GM20431 (cell line): ENCODE results near the gene CNNM3.

Source experiments
- in situ Hi-C: fragments of 300-500 bp; cut with MseI, MboI; formaldehyde crosslinking; loops from one replicate; pipeline ENCODE4 v1.15.0; 2020; ENCODE audit warnings: low sequenced_read_pairs; ENCODE audit not compliant: unreplicated experiment

The CNNM3 gene

DNA sequence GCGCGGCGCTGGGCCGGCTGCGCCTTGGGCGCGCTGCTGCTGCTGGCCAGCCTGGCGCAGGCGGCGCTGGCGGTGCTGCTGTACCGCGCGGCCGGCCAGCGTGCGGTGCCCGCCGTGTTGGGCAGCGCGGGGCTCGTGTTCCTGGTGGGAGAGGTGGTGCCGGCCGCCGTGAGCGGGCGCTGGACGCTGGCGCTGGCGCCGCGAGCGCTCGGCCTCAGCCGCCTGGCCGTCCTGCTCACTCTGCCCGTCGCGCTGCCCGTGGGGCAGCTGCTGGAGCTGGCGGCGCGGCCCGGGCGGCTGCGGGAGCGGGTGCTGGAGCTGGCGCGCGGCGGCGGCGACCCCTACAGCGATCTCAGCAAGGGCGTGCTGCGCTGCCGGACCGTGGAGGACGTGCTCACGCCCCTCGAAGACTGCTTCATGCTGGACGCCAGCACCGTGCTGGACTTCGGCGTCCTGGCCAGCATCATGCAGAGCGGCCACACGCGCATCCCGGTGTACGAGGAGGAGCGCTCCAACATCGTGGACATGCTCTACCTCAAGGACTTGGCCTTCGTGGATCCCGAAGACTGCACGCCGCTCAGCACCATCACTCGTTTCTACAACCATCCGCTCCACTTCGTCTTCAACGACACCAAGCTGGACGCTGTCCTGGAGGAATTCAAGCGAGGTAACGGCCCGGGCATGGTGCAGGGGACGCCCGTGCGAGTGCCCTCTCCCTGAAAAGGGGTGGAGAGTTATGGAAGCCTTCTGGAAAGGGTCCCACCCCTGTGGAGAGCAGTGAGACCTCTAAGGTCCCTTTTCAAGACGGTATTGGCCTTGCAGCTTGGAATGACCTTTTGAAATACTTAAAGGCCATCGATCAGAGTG is 1.0 kb downstream of the CNNM3 start:
- in situ Hi-C loops, result no loop called here

DNA sequence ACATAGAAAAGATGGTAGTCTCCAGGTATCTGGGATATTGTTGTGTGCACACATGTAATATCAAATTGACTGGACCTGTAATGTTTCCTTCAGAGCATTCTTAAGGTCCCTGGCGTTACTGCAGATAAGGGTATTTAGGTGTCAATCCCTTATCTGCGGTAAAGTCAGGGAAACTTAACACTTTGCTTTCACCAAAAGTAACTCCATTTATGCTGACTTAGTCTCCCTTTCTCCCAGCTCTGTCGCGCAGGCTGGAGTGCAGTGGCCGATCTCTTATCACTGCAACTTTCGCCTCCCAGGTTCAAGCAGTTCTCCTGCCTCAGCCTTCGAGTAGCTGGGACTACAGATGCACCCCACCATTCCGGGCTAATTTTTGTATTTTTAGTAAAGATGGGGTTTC is 1.8 kb downstream of the CNNM3 start:
- in situ Hi-C loops, result no loop called here

DNA sequence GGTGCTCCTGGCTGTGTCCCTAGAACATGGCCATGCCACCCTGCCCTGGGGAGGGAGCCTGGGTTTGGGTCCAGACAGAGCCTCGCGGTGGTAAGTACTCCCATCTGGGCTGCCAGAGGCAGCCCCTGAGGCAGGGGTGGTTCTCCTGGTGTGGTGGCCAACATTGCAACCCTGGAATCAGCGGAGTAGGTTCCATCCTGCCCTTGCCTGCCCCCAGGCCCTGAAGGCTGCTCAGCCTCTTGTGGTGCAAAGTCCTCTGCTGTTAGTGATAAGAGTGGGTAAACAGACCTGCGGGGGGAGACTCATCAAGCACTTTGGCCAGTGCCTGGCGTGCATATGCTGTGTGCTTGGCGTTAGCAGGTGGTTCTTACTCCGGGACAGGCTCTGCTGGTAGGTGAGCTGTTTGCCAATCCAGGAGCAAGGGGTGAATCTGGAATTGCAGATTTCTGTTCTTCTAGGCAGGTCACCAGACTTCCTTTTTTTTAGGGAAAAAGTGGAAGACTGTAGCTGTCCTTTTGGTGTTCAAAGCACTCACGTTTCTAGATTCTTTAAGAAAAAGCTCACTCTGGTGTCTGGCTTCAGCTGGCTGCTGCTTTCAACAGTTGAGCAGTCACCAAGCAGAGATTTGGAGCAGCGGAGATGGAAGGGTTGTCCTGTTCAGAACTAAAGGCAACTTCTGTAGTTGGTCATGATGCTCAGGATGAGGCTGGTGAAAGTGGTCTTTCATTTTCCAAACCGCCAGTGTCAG is 3.2 kb downstream of the CNNM3 start:
- in situ Hi-C loops, result no loop called here

DNA sequence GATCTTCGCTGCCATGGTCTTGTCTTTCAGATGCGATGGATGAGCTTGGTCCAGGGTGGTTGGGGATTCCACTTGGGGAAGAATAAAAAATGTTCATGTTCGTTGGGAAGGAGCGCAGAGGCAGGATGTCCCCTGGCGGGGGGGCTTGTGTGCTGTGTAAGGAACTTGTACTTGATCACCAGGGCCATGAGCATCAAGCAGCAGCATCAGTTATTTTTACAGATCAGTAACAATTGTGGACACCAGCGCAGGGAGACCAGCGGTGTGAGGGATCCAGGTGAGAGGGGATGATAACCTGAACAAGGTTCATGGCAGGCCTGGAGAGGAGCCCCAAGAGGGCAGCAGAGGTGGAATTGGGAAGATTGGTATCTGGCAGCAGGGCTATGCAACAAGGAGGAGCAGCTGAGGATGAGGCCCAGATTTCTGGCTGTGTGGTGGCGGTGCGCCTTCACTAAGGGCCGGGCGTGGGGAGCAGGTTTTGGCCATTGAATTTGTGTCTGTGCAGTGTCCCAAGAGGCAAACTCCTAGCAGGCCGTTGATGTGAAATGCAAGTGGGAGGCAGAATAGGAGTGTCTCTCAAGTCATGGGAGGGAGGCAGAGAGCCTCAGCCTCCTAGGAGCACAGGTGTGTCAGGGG is 3.9 kb downstream of the CNNM3 start:
- in situ Hi-C loops, result no loop called here

DNA sequence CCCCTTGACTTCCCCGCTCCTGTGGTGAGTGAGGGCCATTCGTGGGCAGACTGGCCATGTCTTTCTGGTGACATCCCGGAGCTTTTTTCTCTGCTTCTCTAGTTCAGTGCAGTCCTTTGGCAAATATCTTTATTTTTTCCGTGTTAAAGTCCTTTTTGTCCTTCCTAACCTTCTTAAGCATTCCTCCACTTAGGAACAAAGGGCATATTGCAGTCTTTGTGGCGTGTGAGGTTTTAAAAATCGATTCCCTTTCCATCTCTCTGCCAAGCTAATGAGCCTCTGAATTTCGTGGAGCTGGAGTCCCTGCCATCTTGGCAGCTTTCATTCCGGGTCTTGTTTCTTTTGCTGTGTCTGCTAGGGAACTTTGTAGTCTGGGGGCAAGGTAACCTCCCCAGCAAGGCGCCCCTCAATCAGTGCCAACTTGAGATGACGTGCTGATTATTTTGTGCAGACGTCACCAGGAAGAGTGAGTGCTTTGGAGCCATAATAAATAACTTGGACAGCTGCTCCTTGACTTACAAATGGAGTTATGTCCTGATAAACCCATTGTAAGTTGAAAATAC is 5.1 kb downstream of the CNNM3 start:
- in situ Hi-C loops, result no loop called here

DNA sequence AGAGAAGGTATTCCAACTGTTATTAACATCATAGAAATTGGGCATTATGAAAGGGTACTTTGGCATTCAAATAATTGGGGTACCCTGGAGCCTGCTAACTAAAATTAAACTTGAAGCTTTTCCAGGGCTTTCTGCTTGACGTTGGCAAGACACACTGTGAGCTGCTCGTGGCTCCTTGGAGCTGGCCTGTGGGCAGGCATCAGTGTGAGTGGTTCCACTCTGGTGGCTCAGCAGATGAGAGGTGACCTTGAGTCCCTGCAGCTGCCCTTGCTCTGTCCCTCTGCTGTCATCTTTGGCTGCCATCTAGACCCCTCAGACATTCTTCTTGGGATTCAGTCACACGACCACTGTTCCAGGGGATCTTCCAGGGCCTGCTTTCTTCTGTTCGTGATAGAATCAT is 6.7 kb downstream of the CNNM3 start:
- in situ Hi-C loops, result no loop called here

DNA sequence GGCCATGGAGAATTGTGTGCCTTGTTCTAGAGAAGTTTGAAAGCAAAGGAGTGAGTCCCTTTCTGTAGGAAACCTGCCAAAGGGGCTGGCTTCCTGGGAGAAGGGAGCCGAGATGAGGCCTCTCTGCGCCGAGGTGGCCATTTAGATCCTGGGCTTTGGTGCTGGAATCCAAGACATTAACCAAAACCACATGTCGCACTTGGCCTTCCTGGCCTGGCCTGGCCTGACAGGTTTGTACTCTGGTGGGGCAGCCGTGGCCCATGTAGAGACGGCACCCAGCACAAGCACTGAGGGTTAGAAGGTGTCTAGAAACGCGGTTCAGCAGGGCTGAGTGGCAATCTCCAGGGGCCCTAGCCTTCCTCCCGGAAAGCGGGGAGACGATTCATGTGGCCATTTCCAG is 7.1 kb downstream of the CNNM3 start:
- in situ Hi-C loops, result no loop called here

DNA sequence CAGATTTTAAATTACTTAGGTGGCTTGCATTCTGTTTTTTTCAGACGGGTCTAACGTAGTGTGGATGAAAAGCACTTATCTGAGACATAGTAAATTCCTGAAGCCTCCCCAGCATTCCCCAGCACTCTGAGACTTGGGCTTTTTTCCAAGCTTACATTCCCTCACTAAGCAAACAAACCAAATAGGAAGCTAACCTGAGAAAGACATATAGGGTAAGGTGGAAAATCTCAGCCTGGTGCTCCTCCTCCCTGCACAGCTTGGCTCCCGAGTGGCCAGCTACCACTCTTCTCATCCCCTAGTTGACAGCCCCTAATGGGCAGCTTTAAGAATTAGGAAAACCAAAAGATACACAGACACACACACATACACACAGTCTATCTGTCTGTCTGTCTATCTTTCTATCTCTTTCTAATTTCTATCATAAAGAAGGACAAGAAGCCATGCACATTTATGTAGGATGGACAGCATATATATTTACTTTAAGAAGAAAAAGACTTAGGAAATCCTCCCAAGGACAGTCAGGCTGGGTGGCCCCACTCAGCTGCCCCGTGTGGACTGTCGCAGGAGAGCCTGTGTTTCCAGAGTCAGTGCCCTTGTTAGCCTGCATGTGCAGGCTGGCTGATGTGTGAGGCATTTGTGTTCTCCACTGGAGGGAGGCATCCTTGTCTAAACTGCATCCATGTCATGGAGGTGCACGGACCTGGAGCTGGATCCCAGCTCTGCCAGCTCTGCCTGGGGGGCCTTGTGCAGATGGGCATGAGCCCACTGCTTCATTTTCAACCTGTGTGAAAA is 8.2 kb downstream of the CNNM3 start:
- in situ Hi-C loops, result no loop called here

DNA sequence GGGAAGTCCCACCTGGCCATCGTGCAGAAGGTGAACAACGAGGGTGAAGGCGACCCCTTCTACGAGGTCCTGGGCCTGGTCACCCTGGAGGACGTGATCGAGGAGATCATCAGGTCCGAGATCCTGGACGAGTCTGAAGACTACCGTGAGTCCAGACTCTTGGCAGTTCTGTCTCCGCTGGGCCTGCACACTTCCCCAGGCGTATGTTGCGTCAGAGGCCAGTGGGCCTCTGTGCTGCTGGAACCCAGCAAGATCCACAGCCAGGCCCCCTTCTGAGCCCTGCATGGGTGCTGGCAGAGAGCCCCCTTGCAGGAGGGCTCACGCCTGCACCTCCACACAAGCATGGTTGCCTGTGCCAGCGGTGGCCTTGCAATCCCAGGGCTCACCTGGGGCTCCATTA is 9.0 kb downstream of the CNNM3 start:
- in situ Hi-C loops, result no loop called here

DNA sequence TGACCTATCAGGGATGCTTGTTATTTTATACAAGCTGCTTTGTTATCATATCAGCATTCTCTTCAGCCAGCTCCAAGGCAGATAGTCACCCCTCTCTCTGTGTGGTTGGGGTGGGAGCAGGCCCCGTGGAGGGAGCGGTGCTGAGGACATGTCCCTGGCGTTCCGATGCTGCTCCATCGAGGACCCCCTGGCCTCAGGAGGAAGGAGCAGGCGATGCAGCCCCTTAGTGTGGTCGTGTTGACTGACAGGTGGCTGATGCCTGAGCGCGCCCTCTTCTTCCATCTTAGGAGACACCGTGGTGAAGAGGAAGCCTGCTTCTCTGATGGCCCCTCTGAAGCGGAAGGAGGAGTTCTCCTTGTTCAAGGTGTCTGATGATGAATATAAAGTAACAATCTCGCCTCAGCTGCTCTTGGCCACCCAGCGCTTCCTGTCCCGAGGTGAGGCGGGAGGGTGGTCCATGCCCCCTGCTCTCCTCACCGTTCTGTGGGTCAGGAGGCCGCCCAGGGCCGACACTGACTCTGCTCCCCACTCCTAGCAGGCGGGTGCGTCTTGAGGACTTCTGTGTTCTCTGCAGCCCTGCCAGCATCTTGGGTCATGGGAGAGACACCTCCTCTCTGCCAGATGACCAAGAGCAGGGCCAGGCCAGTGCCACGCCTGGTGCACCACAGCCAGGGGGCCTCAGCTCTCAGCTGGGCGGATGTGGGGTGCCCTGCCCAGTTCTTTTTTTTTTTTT is 10.6 kb downstream of the CNNM3 start:
- in situ Hi-C loops, result no loop called here

DNA sequence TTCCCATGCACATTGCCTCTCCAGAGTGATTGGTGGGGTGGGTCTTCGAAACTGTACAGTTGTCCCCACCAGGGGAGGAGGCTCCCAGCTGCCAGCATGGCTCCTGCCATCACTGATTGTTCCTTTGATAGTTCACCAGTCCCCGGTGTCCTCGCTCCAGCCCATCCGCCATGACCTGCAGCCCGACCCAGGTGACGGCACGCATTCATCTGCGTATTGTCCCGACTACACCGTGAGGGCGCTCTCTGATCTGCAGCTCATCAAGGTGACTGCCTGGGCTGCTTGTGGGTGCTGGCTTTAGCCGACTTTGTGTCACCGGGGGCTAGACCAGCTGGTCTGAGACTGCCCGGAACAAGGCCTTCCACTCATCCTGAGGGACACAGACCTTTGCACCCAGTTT is 12.4 kb downstream of the CNNM3 start:
- in situ Hi-C loops, result no loop called here

DNA sequence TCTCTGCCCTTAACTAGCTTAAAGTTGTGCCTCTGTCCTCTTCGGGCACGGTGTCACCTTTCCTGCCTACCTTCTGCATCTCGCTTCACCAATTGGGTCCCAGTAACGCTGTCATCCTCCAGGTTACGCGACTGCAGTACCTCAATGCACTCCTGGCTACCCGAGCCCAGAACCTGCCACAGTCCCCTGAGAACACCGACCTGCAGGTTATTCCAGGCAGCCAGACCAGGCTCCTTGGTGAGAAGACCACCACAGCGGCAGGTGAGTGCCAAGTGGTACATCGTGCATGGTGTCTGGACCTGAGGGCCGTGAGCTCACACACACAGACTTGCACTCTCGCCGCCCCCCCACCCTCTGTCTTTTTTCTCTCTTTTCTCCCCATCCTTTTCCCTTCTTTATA is 12.8 kb downstream of the CNNM3 start:
- in situ Hi-C loops, result no loop called here

DNA sequence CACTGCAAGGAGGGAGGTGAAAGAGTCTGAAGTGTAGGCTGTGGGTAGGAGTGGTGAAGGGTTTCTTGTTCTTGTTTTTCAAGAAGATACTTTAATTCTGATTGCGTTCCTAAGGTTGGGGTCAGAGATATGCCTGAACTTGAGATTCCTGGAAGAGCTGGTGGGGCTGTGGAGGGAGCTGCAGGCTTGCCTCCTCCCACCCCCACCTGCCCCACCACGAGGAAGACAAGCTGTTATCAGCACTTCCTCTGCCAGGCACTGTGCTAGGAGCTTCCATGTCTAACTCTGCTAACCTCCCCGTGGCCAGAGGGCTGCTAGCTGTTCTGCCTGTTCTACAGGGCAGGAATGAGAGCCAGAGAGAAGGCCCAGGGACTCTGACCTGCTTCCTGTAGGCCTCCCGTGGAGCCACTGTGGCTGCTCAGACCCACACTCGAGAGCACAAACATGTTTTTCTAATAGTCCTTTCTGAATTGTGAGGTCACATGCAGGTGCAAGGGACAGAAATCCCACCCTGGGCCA is 14.0 kb downstream of the CNNM3 start:
- in situ Hi-C loops, result no loop called here

DNA sequence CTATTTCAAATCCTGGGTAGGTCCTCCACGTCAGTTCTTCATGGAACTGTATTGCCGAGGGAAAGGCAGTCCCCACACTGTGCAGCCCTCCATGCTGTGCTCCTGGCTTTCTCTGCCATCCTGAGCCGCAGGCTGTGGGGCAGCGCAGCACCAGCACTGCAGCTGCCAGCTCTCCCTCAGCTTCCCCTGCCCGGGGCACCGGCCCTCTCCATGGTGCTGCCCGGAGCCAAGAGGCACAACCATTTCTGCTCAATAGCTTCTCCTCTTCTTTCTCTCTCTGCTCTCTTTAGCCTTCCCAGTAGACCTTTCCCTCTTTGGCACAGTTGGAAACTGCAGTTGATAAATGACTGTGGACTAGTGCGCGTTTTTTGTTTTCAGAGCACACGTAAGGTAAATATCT is 15.6 kb downstream of the CNNM3 start:
- in situ Hi-C loops, result no loop called here

DNA sequence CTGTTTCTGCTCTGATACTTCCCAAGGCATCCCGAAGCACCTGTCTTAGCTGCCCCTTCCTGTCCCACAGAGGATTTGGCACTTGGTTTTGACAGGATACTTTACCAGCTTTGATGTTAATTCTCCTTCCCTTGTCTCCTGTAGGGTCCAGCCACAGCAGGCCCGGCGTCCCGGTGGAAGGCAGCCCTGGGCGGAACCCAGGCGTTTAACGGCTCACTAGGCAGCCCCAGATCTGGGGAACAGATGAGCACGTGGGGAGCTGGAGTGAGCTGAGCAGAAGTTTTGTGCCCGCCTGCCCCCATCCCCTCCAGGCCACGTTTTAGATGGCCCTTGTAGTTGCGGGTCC is 16.3 kb downstream of the CNNM3 start:
- in situ Hi-C loops, result no loop called here

DNA sequence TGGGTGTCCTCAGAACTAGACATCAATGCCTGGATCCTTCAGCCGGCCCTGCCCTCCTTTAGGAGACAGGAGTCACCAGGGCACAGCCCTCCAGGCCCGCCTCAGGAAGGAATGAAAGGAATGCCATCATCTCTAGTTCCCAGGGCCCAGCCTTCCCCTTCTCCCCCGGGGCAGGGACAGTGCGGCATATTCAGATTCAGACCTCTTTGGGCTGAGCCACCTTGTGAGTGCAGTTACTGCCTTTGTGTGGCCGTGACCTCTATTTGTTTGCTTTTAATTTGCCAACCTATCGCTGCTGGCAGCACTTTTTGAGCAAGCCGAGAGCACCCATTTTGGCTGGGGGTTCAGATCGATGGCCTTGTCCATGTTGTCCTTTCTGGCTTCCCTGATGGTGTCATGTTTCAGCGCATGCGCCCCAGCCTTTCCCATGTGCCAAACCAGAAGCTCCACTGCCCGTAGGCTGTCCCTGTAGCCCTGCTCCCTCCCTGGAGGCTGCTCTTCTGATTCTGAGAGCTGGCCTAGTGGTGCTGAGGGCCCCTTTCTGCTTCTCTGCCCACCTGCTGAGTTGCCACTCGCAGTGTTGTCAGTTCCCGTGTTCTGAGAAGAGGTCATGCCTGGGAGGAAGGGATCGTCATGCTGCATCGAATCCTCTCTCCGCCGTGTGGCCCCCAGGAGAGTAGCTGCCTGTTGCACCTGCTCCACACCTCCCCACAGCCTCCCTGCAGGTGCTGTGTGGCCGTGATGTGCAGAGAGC is 16.9 kb downstream of the CNNM3 start:
- in situ Hi-C loops, result no loop called here

DNA sequence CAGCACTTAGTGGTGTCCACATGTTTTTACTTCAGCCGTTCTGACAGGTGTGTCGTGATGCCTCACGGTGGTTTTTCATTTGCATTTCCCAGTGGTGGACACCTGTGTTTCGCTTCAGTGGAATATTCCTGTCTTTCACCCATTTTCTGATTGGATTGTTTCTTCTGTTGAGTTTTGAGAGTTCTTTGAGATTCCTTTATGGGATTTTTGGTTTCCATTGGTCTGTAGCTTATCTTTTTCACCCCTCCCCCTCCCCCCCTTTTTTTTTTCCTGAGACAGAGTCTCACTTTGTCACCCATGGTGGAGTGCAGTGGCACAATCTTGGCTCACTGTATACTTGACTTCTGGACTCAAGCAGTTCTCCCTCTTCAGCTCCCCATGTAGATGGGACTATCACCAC is 19.8 kb downstream of the CNNM3 start:
- in situ Hi-C loops, result no loop called here

DNA sequence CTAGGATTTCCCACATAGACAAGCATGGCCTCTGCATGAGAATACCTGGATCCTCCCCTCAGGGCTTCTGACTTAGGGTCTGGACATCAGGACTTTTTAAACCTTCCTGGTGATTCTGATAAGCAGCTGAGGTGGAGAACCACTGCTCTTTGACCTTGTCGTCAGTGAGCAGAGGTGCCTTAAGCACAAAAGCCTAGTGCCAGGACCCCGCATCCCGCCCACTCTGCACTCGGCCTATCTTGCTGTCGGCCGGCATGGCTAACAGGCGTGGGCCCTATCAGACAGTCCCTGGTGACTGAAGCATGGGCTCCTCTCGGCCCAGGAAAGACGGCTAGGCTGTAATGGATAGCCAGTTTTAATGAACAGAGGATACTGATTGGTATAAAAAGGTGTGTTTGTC is 21.5 kb downstream of the CNNM3 start:
- in situ Hi-C loops, result no loop called here
